Liver (tissue), 3 donors: Measurements from ENCODE around the gene KRTAP5-4.

ENCODE experiments used
- EGR1 ChIP-seq, 2 donors: IDR thresholded peaks; 2 replicates each; pipeline ENCODE4 v1.6.1; 2016 to 2018; ENCODE audit warnings: antibody characterized with exemption in 2 of 2, low read depth in 2 of 2
- RAD21 ChIP-seq, 2 donors: IDR thresholded peaks; 2 replicates each; pipeline ENCODE4 v1.6.1; 2016; ENCODE audit warnings: antibody characterized with exemption in 2 of 2, mild to moderate bottlenecking in 2 of 2
- RXRA ChIP-seq, 2 donors: IDR thresholded peaks; 2 replicates each; pipeline ENCODE4 v1.6.1; 2017 to 2018; ENCODE audit warnings: antibody characterized with exemption in 2 of 2, mild to moderate bottlenecking in 1 of 2
- SP1 ChIP-seq: IDR thresholded peaks from 2 replicates; pipeline ENCODE4 v1.6.1; 2018; ENCODE audit warnings: antibody characterized with exemption, mild to moderate bottlenecking
- YY1 ChIP-seq: IDR thresholded peaks from 2 replicates; pipeline ENCODE4 v1.6.1; 2016; ENCODE audit warnings: antibody characterized with exemption, mild to moderate bottlenecking
- TF ChIP-seq, protein P1 (sequence below): fragments of 150-350 bp; IDR thresholded peaks from 2 replicates; pipeline ENCODE4 v1.5.1; 2017; ENCODE audit warnings: improper control_type of control experiment, low read depth, low read length; ENCODE audit not compliant: missing input control
- TF ChIP-seq, protein P2 (sequence below): IDR thresholded peaks from 2 replicates; pipeline ENCODE4 v1.6.1; 2016; ENCODE audit warnings: antibody characterized with exemption
- TF ChIP-seq, protein P3 (sequence below): IDR thresholded peaks from 2 replicates; pipeline ENCODE4 v1.6.1; 2016; ENCODE audit warnings: antibody characterized with exemption
- TF ChIP-seq, protein P4 (sequence below): IDR thresholded peaks from 2 replicates; pipeline ENCODE4 v1.6.1; 2016; ENCODE audit warnings: antibody characterized with exemption, mild to moderate bottlenecking
- TF ChIP-seq, protein P5 (sequence below): IDR thresholded peaks from 2 replicates; pipeline ENCODE4 v1.6.1; 2016; ENCODE audit warnings: antibody characterized with exemption
- donor health status: healthy.
- donor health status: healthy.

DNA sequence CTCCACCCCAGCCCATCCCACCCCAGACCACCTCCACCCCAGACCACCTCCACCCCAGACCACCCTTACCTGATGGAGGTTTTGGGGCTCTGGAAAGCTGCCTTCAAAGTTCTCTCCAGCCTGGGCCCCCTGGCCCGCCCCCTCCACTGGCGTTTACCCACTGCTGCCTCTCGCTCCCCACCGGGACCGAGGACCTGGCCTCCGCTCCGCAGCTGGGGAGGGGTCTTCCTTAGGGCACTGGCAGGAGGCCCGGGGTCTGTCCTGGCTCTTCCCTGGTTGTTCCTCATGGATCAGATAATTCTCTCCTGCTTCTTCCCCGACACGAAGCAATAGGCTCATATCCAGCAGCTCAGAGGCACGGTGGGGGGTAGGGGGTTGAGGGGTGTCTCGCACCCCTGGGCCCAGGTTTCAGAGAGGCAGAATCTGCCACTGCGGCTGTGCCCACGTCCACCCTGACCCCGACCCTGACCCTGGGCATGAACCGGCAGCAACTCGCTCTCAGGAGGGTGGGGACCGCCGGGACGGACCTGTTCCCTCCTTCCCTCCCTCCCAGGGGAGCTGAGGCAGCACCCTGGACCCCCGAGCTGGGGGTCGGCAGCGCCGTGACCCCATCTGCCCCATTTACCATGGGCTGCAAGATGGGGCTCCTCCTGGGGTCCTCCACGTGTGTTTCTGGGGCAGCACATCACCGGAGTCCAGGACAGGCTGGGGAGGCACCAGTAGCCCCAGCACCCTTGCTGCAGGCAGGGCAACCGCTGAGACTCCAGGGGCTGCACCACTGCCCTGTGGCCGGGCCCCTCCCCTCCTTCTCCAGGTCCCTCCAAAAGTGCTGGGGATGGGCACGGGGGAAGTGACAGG is 20.6 kb upstream of the KRTAP5-4 start:
- TF ChIP-seq, protein P1, sequence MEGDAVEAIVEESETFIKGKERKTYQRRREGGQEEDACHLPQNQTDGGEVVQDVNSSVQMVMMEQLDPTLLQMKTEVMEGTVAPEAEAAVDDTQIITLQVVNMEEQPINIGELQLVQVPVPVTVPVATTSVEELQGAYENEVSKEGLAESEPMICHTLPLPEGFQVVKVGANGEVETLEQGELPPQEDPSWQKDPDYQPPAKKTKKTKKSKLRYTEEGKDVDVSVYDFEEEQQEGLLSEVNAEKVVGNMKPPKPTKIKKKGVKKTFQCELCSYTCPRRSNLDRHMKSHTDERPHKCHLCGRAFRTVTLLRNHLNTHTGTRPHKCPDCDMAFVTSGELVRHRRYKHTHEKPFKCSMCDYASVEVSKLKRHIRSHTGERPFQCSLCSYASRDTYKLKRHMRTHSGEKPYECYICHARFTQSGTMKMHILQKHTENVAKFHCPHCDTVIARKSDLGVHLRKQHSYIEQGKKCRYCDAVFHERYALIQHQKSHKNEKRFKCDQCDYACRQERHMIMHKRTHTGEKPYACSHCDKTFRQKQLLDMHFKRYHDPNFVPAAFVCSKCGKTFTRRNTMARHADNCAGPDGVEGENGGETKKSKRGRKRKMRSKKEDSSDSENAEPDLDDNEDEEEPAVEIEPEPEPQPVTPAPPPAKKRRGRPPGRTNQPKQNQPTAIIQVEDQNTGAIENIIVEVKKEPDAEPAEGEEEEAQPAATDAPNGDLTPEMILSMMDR = no peak
- TF ChIP-seq, protein P2, sequence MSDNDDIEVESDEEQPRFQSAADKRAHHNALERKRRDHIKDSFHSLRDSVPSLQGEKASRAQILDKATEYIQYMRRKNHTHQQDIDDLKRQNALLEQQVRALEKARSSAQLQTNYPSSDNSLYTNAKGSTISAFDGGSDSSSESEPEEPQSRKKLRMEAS = no peak
- TF ChIP-seq SP1 (no peak), RAD21 (IDR thresholded peaks at IDR 0.05) (no peak), EGR1 (IDR thresholded peaks at IDR 0.05; ENCODE audit: low read depth in 2 of 2) (no peak), RXRA (IDR thresholded peaks at IDR 0.05) (no peak), YY1 (no peak)
- TF ChIP-seq, protein P3, sequence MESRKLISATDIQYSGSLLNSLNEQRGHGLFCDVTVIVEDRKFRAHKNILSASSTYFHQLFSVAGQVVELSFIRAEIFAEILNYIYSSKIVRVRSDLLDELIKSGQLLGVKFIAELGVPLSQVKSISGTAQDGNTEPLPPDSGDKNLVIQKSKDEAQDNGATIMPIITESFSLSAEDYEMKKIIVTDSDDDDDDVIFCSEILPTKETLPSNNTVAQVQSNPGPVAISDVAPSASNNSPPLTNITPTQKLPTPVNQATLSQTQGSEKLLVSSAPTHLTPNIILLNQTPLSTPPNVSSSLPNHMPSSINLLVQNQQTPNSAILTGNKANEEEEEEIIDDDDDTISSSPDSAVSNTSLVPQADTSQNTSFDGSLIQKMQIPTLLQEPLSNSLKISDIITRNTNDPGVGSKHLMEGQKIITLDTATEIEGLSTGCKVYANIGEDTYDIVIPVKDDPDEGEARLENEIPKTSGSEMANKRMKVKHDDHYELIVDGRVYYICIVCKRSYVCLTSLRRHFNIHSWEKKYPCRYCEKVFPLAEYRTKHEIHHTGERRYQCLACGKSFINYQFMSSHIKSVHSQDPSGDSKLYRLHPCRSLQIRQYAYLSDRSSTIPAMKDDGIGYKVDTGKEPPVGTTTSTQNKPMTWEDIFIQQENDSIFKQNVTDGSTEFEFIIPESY = no peak
- TF ChIP-seq, protein P4, sequence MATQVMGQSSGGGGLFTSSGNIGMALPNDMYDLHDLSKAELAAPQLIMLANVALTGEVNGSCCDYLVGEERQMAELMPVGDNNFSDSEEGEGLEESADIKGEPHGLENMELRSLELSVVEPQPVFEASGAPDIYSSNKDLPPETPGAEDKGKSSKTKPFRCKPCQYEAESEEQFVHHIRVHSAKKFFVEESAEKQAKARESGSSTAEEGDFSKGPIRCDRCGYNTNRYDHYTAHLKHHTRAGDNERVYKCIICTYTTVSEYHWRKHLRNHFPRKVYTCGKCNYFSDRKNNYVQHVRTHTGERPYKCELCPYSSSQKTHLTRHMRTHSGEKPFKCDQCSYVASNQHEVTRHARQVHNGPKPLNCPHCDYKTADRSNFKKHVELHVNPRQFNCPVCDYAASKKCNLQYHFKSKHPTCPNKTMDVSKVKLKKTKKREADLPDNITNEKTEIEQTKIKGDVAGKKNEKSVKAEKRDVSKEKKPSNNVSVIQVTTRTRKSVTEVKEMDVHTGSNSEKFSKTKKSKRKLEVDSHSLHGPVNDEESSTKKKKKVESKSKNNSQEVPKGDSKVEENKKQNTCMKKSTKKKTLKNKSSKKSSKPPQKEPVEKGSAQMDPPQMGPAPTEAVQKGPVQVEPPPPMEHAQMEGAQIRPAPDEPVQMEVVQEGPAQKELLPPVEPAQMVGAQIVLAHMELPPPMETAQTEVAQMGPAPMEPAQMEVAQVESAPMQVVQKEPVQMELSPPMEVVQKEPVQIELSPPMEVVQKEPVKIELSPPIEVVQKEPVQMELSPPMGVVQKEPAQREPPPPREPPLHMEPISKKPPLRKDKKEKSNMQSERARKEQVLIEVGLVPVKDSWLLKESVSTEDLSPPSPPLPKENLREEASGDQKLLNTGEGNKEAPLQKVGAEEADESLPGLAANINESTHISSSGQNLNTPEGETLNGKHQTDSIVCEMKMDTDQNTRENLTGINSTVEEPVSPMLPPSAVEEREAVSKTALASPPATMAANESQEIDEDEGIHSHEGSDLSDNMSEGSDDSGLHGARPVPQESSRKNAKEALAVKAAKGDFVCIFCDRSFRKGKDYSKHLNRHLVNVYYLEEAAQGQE = no peak
- TF ChIP-seq, protein P5, sequence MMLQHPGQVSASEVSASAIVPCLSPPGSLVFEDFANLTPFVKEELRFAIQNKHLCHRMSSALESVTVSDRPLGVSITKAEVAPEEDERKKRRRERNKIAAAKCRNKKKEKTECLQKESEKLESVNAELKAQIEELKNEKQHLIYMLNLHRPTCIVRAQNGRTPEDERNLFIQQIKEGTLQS = no peak
